Neural progenitor cell (in vitro differentiated cells): ENCODE results near the gene POLR2J.

Experiments
- EZH2 ChIP-seq: fragments of 200-600 bp; sonication (generic); IDR thresholded peaks from 2 replicates; pipeline ENCODE4 v1.6.1; 2017; ENCODE audit warnings: antibody characterized with exemption, mild to moderate bottlenecking, moderate library complexity
- EZH2phosphoT487 ChIP-seq: fragments of 200-600 bp; sonication (generic); IDR thresholded peaks from 2 replicates; pipeline ENCODE4 v1.6.1; 2017; ENCODE audit warnings: antibody characterized with exemption
- TF ChIP-seq, protein P1 (sequence below): fragments of 200-600 bp; sonication (generic); IDR thresholded peaks from 2 replicates; pipeline ENCODE4 v1.5.1; 2017; ENCODE audit warnings: antibody characterized with exemption, mild to moderate bottlenecking

DNA sequence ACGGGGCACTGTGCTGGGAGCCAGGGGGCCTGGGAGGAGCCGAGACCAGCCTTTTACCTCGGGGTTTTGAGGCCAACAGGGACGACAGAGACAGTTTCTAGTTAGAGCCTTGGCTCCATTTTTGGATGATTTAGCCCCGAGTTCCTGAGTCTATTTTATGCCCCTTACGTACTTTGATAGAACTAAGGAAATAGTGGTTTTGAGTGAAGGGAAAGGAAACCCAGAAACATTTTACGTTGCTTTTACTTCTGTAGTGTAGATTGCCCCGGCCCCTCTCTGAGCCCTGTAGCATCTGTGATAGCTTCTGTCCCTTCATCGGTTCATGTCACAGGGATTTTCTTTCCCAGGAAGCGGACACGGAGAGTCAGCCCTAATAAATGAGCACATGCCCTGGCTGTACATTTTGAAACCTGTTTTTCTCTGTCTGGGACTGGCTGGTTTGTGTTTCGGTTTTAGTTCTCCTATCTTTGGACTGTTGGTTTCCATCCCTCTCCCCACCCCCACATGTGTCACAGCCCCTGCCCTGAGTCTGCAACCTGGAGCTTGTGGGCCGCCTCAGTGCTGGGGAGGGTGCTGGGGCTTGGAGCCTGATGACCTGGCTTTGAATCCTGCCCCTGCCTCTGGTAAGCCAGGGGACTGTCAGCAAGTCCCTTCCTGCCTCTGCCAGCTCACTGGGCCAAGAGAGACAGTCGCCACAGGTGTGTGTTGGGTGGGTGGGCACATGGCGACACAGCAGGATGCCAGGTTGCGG, 52.3 kb downstream of the POLR2J start:
- TF ChIP-seq, protein P1, sequence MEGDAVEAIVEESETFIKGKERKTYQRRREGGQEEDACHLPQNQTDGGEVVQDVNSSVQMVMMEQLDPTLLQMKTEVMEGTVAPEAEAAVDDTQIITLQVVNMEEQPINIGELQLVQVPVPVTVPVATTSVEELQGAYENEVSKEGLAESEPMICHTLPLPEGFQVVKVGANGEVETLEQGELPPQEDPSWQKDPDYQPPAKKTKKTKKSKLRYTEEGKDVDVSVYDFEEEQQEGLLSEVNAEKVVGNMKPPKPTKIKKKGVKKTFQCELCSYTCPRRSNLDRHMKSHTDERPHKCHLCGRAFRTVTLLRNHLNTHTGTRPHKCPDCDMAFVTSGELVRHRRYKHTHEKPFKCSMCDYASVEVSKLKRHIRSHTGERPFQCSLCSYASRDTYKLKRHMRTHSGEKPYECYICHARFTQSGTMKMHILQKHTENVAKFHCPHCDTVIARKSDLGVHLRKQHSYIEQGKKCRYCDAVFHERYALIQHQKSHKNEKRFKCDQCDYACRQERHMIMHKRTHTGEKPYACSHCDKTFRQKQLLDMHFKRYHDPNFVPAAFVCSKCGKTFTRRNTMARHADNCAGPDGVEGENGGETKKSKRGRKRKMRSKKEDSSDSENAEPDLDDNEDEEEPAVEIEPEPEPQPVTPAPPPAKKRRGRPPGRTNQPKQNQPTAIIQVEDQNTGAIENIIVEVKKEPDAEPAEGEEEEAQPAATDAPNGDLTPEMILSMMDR, result no peak
- no peak for TF ChIP-seq EZH2
- TF ChIP-seq EZH2phosphoT487, result no peak
